NCI-H526 (cell line): Measurements from ENCODE around the gene CCDC86.

Source experiments
- DNase-seq, 2 experiments: peaks; one replicate each; lab custom pipeline; 2025; lab: John Stamatoyannopoulos, UW

Gene CCDC86

GRCh38 chr11:60868682-60869450 is 27.0 kb downstream of the CCDC86 start:
- no peak for DNase-seq

GRCh38 chr11:60869451-60869825 is 27.5 kb downstream of the CCDC86 start:
- DNase-seq = no peak

GRCh38 chr11:60870276-60870675 is 28.4 kb downstream of the CCDC86 start:
- DNase-seq = no peak

GRCh38 chr11:60870733-60871377 is 28.9 kb downstream of the CCDC86 start:
- DNase-seq = no peak

- DNase-seq = no peak
Observed at GRCh38 chr11:60871378-60872061, 29.6 kb downstream of the CCDC86 start.

GRCh38 chr11:60872124-60872960 is 30.4 kb downstream of the CCDC86 start:
- no peak for DNase-seq

GRCh38 chr11:60872961-60873524 is 31.1 kb downstream of the CCDC86 start:
- no peak for DNase-seq

GRCh38 chr11:60873533-60873932 is 31.6 kb downstream of the CCDC86 start:
- DNase-seq = no peak

- no peak for DNase-seq
Observed at GRCh38 chr11:60874421-60875365, 32.8 kb downstream of the CCDC86 start.

- DNase-seq = no peak
Observed at GRCh38 chr11:60875366-60876167, 33.7 kb downstream of the CCDC86 start.

GRCh38 chr11:60876168-60876485 is 34.2 kb downstream of the CCDC86 start:
- no peak for DNase-seq

- DNase-seq = no peak
Observed at GRCh38 chr11:60878245-60879101, 36.6 kb downstream of the CCDC86 start.

- no peak for DNase-seq
Observed at GRCh38 chr11:60879104-60879503, 37.2 kb downstream of the CCDC86 start.

- no peak for DNase-seq
Observed at GRCh38 chr11:60879971-60880588, 38.2 kb downstream of the CCDC86 start.

- DNase-seq = no peak
Observed at GRCh38 chr11:60880643-60881282, 38.9 kb downstream of the CCDC86 start.

GRCh38 chr11:60887556-60887955 is 45.6 kb downstream of the CCDC86 start:
- peak; percentile 39 to 62 for DNase-seq

GRCh38 chr11:60889869-60890311 is 48.0 kb downstream of the CCDC86 start:
- DNase-seq = no peak

- DNase-seq = no peak
Observed at GRCh38 chr11:60890696-60891095, 48.8 kb downstream of the CCDC86 start.
